ENCODE data around the gene TICAM1. TPM values are rescaled to one million over a fixed set of nuclear protein-coding genes. Genes with fewer than 3 reads are reported as not detected.
"Not testable (repeated sequence)": the region's sequence is repeated elsewhere in the genome, so short reads cannot be mapped to it uniquely, and the experiment has no call there.

Gene TICAM1
- total and polyA plus RNA-seq, 2 donors (not counting 1 experiment from before 2014, with no cell fraction given): 0.65 to 4.1 TPM

DNA sequence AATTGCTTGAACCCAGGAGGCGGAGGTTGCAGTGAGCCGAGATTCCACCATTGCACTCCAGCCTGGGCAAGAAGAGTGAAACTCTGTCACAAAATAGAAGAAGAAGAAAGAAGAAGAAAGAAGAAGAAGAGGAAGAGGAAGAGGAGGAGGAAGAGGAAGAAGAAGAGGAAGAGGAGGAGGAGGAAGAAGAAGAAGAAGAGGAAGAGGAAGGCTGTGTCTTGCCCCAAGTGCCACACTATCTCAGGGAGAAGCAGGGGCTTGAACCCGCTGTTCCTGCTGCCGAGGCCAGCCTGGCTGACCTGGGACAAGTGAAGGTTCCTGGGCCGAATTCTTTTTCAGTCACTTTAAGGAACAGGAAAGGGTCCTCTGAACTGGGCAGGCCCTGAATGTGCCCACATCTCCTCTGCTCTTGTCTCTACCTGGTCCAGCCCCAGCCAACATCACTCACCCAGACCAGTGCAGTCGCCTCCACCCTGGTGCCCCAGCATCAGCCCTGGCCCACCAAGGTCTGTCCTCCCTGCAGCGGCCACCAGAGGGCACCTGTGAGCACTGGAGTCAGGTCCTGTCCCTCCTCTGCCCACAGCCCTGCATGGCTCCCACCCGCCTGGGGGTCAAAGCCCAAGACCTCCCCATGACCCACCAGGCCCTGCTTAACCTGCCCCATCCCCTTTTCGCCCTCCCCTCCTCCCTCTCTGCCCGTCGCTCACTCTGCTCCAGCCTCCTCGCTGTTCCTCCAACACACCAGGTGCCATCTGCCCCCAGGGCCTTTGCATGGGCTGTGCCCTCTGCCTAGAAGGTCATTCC, 20.0 kb downstream of the TICAM1 start:
- no peaks in the 10 kb centered on the region for H4K20me1 ChIP-seq (ENCODE audit: control insufficient read depth, extremely low read depth, insufficient read depth, low read length)
- H2AFZ ChIP-seq (ENCODE audit: low read length): no peak overlapping the region
- no peak overlapping the region for H3K9ac ChIP-seq (ENCODE audit: insufficient read depth, low read length)
- no peaks in the 10 kb centered on the region for H3K9me3 ChIP-seq (ENCODE audit: control insufficient read depth, insufficient read depth, low read depth, low read length)
- H3K4me1 ChIP-seq (ENCODE audit: control insufficient read depth, extremely low read depth, insufficient read depth, low read length): peaks cover 2% of the 10 kb centered on the region
- H3K36me3 ChIP-seq (ENCODE audit: control insufficient read depth, insufficient read depth, low read length): peaks cover 5% of the 10 kb centered on the region
- H3K27me3 ChIP-seq (ENCODE audit: control insufficient read depth, insufficient read depth, low read length): no peaks in the 10 kb centered on the region
- no peak overlapping the region for H3K4me2 ChIP-seq (ENCODE audit: extremely low read depth, insufficient read depth, low read length)
- H3K4me3 ChIP-seq (replicated peaks in 1 of 4; ENCODE audit: control extremely low read depth in 1 of 4, insufficient read depth in 1 of 4, low read depth in 3 of 4, low read length in 4 of 4): no peak overlapping the region
- peak; percentile 37 to 53 for DNase-seq (ENCODE audit: low read depth in 2 of 2)
- H3K79me2 ChIP-seq (ENCODE audit: control insufficient read depth, insufficient read depth, low read length): no peaks in the 10 kb centered on the region
- H3K27ac ChIP-seq (ENCODE audit: insufficient read depth, low read length): peak overlapping the region; percentile 96
- TF ChIP-seq, protein P1, sequence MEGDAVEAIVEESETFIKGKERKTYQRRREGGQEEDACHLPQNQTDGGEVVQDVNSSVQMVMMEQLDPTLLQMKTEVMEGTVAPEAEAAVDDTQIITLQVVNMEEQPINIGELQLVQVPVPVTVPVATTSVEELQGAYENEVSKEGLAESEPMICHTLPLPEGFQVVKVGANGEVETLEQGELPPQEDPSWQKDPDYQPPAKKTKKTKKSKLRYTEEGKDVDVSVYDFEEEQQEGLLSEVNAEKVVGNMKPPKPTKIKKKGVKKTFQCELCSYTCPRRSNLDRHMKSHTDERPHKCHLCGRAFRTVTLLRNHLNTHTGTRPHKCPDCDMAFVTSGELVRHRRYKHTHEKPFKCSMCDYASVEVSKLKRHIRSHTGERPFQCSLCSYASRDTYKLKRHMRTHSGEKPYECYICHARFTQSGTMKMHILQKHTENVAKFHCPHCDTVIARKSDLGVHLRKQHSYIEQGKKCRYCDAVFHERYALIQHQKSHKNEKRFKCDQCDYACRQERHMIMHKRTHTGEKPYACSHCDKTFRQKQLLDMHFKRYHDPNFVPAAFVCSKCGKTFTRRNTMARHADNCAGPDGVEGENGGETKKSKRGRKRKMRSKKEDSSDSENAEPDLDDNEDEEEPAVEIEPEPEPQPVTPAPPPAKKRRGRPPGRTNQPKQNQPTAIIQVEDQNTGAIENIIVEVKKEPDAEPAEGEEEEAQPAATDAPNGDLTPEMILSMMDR (conservative IDR thresholded peaks at IDR 0.05 in 1 of 2, IDR thresholded peaks at IDR 0.05 in 1 of 2; ENCODE audit: low read depth in 1 of 2, low read length in 2 of 2): peak; percentile 68 to 83
- no peak for TF ChIP-seq EZH2 (IDR thresholded peaks at IDR 0.05; ENCODE audit: low read length, missing control alignments)

DNA sequence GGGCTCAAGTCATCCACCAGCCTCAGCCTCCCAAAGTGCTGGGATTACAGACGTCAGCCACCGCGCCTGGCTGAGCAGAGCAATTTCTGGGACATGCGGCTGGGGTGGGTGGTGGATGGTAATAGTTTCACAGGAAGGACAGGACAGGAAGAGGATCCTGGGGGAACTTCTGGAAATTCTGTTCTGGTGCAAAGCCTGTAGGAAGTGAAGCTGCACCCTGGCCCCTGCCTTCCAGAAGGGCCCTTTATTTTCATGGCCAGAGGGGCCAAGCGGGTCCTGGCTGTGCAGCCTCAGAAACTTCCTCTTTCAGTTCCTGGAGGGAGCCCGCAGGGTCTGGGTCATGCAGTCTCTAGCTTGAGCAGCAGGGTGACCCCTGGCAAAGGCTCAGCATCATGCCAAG, 24.3 kb downstream of the TICAM1 start:
- no peaks in the 10 kb centered on the region for H3K9me3 ChIP-seq (ENCODE audit: control insufficient read depth, insufficient read depth, low read depth, low read length)

GRCh38 chr19:4806384-4806783, 25.1 kb downstream of the TICAM1 start:
- Histone ChIP-seq H3K36me3 (ENCODE audit: control insufficient read depth, insufficient read depth, low read length) (no peaks in the 10 kb centered on the region), H4K20me1 (ENCODE audit: control insufficient read depth, extremely low read depth, insufficient read depth, low read length) (no peaks in the 10 kb centered on the region), H3K4me2 (ENCODE audit: extremely low read depth, insufficient read depth, low read length) (no peak overlapping the region), H3K27me3 (ENCODE audit: control insufficient read depth, insufficient read depth, low read length) (no peaks in the 10 kb centered on the region), H3K27ac (ENCODE audit: insufficient read depth, low read length) (no peak overlapping the region), H2AFZ (ENCODE audit: low read length) (no peak overlapping the region), H3K4me3 (replicated peaks in 1 of 4; ENCODE audit: control extremely low read depth in 1 of 4, insufficient read depth in 1 of 4, low read depth in 3 of 4, low read length in 4 of 4) (no peak overlapping the region), H3K4me1 (ENCODE audit: control insufficient read depth, extremely low read depth, insufficient read depth, low read length) (no peaks in the 10 kb centered on the region), H3K9me3 (ENCODE audit: control insufficient read depth, insufficient read depth, low read depth, low read length) (no peaks in the 10 kb centered on the region), H3K9ac (ENCODE audit: insufficient read depth, low read length) (no peak overlapping the region), H3K79me2 (ENCODE audit: control insufficient read depth, insufficient read depth, low read length) (no peaks in the 10 kb centered on the region)
- no peak for TF ChIP-seq EZH2 (IDR thresholded peaks at IDR 0.05; ENCODE audit: low read length, missing control alignments)
- DNase-seq (ENCODE audit: low read depth in 2 of 2): no peak

More for the DNA sequence above, 24.3 kb downstream of the TICAM1 start:
- Histone ChIP-seq H3K4me2 (ENCODE audit: extremely low read depth, insufficient read depth, low read length) (no peak overlapping the region), H3K36me3 (ENCODE audit: control insufficient read depth, insufficient read depth, low read length) (no peaks in the 10 kb centered on the region), H3K4me1 (ENCODE audit: control insufficient read depth, extremely low read depth, insufficient read depth, low read length) (no peaks in the 10 kb centered on the region), H3K79me2 (ENCODE audit: control insufficient read depth, insufficient read depth, low read length) (no peaks in the 10 kb centered on the region), H4K20me1 (ENCODE audit: control insufficient read depth, extremely low read depth, insufficient read depth, low read length) (no peaks in the 10 kb centered on the region), H3K27me3 (ENCODE audit: control insufficient read depth, insufficient read depth, low read length) (no peaks in the 10 kb centered on the region), H3K9ac (ENCODE audit: insufficient read depth, low read length) (no peak overlapping the region), H3K4me3 (replicated peaks in 1 of 4; ENCODE audit: control extremely low read depth in 1 of 4, insufficient read depth in 1 of 4, low read depth in 3 of 4, low read length in 4 of 4) (no peak overlapping the region), H2AFZ (ENCODE audit: low read length) (no peak overlapping the region), H3K27ac (ENCODE audit: insufficient read depth, low read length) (no peak overlapping the region)
- DNase-seq (ENCODE audit: low read depth in 2 of 2): no peak
- TF ChIP-seq, protein P1 (conservative IDR thresholded peaks at IDR 0.05 in 1 of 2, IDR thresholded peaks at IDR 0.05 in 1 of 2; ENCODE audit: low read depth in 1 of 2, low read length in 2 of 2): no peak
- no peak for TF ChIP-seq EZH2 (IDR thresholded peaks at IDR 0.05; ENCODE audit: low read length, missing control alignments)

- not testable (repeated sequence) for H3K4me1 ChIP-seq (ENCODE audit: control insufficient read depth, extremely low read depth, insufficient read depth, low read length)
Observed at GRCh38 chr19:4805140-4805539, 26.4 kb downstream of the TICAM1 start.

More at GRCh38 chr19:4805140-4805539, 26.4 kb downstream of the TICAM1 start:
- H3K4me3 ChIP-seq (replicated peaks in 1 of 4; ENCODE audit: control extremely low read depth in 1 of 4, insufficient read depth in 1 of 4, low read depth in 3 of 4, low read length in 4 of 4); H3K9ac ChIP-seq (ENCODE audit: insufficient read depth, low read length); H2AFZ ChIP-seq (ENCODE audit: low read length); H3K27ac ChIP-seq (ENCODE audit: insufficient read depth, low read length); H3K79me2 ChIP-seq (ENCODE audit: control insufficient read depth, insufficient read depth, low read length); H3K27me3 ChIP-seq (ENCODE audit: control insufficient read depth, insufficient read depth, low read length); H3K9me3 ChIP-seq (ENCODE audit: control insufficient read depth, insufficient read depth, low read depth, low read length); H3K4me2 ChIP-seq (ENCODE audit: extremely low read depth, insufficient read depth, low read length); H3K36me3 ChIP-seq (ENCODE audit: control insufficient read depth, insufficient read depth, low read length); H4K20me1 ChIP-seq (ENCODE audit: control insufficient read depth, extremely low read depth, insufficient read depth, low read length); DNase-seq (ENCODE audit: low read depth in 2 of 2): not testable (repeated sequence)
